Measurements from ENCODE around the gene DCC. TPM values are rescaled to one million over a fixed set of nuclear protein-coding genes. Genes with fewer than 3 reads are reported as not detected.

DCC gene
- total RNA-seq, 1 donor from 2014 or later, result not detected

- DNase-seq (no peak), ATAC-seq (ENCODE audit: poor library complexity) (no peak)
- intact Hi-C loops (cut with DNase I), result no loop called here
Observed at GRCh38 chr18:52475325-52475724, 135.3 kb downstream of the DCC start.

GRCh38 chr18:52481116-52481515 lies 141.1 kb downstream of the DCC start:
- ATAC-seq (ENCODE audit: poor library complexity) (no peak), DNase-seq (no peak)
- intact Hi-C loops (cut with DNase I), result no loop called here

GRCh38 chr18:52484977-52485376 lies 145.0 kb downstream of the DCC start:
- no peak for DNase-seq
- intact Hi-C loops (cut with DNase I), result no loop called here
- no peak for ATAC-seq (ENCODE audit: poor library complexity)

- DNase-seq (no peak), ATAC-seq (ENCODE audit: poor library complexity) (no peak)
- intact Hi-C loops (cut with DNase I), result no loop called here
Observed at GRCh38 chr18:52486052-52486451, 146.1 kb downstream of the DCC start.

GRCh38 chr18:52489396-52490306 lies 149.7 kb downstream of the DCC start:
- no peak for ATAC-seq (ENCODE audit: poor library complexity)
- intact Hi-C loops (cut with DNase I), result no loop called here
- no peak for DNase-seq

- intact Hi-C loops (cut with DNase I), result no loop called here
- DNase-seq, result no peak
- ATAC-seq (ENCODE audit: poor library complexity), result no peak
Observed at GRCh38 chr18:52496426-52496825, 156.4 kb downstream of the DCC start.

GRCh38 chr18:52499016-52499415 lies 159.0 kb downstream of the DCC start:
- ATAC-seq (ENCODE audit: poor library complexity), result no peak
- intact Hi-C loops (cut with DNase I), result no loop called here
- DNase-seq, result no peak

- DNase-seq (no peak), ATAC-seq (ENCODE audit: poor library complexity) (no peak)
- intact Hi-C loops (cut with DNase I), result no loop called here
Observed at GRCh38 chr18:52499644-52500043, 159.6 kb downstream of the DCC start.

GRCh38 chr18:52504589-52504988 lies 164.6 kb downstream of the DCC start:
- ATAC-seq (ENCODE audit: poor library complexity) (no peak), DNase-seq (no peak)
- intact Hi-C loops (cut with DNase I), result no loop called here

GRCh38 chr18:52510139-52510538 lies 170.1 kb downstream of the DCC start:
- no peak for DNase-seq
- intact Hi-C loops (cut with DNase I), result no loop called here

GRCh38 chr18:52518086-52518485 lies 178.1 kb downstream of the DCC start:
- intact Hi-C loops (cut with DNase I), result no loop called here
- ATAC-seq (ENCODE audit: poor library complexity) (no peak), DNase-seq (no peak)

More at GRCh38 chr18:52510139-52510538, 170.1 kb downstream of the DCC start:
- no peak for ATAC-seq (ENCODE audit: poor library complexity)

GRCh38 chr18:52519021-52519420 lies 179.0 kb downstream of the DCC start:
- intact Hi-C loops (cut with DNase I), result no loop called here
- DNase-seq, result no peak
- no peak for ATAC-seq (ENCODE audit: poor library complexity)

- DNase-seq (no peak), ATAC-seq (ENCODE audit: poor library complexity) (no peak)
- intact Hi-C loops (cut with DNase I), result no loop called here
Observed at GRCh38 chr18:52523566-52523965, 183.6 kb downstream of the DCC start.

- ATAC-seq (ENCODE audit: poor library complexity) (no peak), DNase-seq (no peak)
- intact Hi-C loops (cut with DNase I), result no loop called here
Observed at GRCh38 chr18:52531836-52532235, 191.8 kb downstream of the DCC start.

GRCh38 chr18:52536039-52536438 lies 196.0 kb downstream of the DCC start:
- no peak for DNase-seq
- ATAC-seq (ENCODE audit: poor library complexity), result no peak
- intact Hi-C loops (cut with DNase I), result no loop called here

- intact Hi-C loops (cut with DNase I), result no loop called here
- ATAC-seq (ENCODE audit: poor library complexity) (no peak), DNase-seq (no peak)
Observed at GRCh38 chr18:52537261-52537660, 197.3 kb downstream of the DCC start.

- DNase-seq (no peak), ATAC-seq (ENCODE audit: poor library complexity) (no peak)
- intact Hi-C loops (cut with DNase I), result no loop called here
Observed at GRCh38 chr18:52541056-52541455, 201.1 kb downstream of the DCC start.

GRCh38 chr18:52544086-52544485 lies 204.1 kb downstream of the DCC start:
- intact Hi-C loops (cut with DNase I), result no loop called here
- DNase-seq, result no peak

GRCh38 chr18:52546686-52547346 lies 206.8 kb downstream of the DCC start:
- ATAC-seq (ENCODE audit: poor library complexity) (no peak), DNase-seq (no peak)
- intact Hi-C loops (cut with DNase I), result no loop called here

More at GRCh38 chr18:52544086-52544485, 204.1 kb downstream of the DCC start:
- ATAC-seq (ENCODE audit: poor library complexity), result no peak

- intact Hi-C loops (cut with DNase I), result no loop called here
- ATAC-seq (ENCODE audit: poor library complexity), result no peak
- no peak for DNase-seq
Observed at GRCh38 chr18:52553441-52553840, 213.4 kb downstream of the DCC start.
